Fibroblast of gingiva (primary cell): Measurements from ENCODE around the gene UBD.

Experiments used
- DNase-seq: peaks from one replicate; pipeline ENCODE4 v3.0.0-alpha.2; 2011; ENCODE audit warnings: low read depth

Gene UBD

GRCh38 chr6:29559524-29560287 lies at the start of gene UBD:
Gene UBD (minus strand): TSS chr6:29559732. CDS start chr6:29559701, 31 bp downstream.
- DNase-seq: no peak

DNA sequence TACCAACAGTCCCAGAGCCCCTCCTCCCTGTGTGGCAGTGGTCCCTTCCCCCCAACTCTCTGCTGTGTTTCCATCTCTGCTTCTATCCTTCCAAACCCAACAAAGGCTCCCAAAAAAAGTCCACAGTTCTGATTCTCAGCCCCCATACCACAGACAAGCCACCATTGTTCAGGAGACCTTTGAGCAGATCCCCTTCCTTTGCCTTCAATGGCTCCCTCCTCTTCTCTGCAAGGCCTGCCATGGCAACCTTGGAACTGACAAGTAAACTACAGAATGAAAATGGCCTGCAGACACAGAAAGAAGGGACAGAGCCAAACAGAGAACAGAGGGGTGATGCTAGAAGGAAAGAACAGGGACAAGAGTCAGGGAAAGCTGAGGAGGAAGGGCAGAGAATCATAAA lies 48.6 kb upstream of the UBD start:
- no peak for DNase-seq

- DNase-seq: no peak
These were observed 44.4 kb upstream of the UBD start for GRCh38 chr6:29603930-29604329.

- no peak for DNase-seq
These were observed 43.9 kb upstream of the UBD start for GRCh38 chr6:29603456-29603855.

GRCh38 chr6:29602564-29603361 lies 43.2 kb upstream of the UBD start:
- no peak for DNase-seq

DNA sequence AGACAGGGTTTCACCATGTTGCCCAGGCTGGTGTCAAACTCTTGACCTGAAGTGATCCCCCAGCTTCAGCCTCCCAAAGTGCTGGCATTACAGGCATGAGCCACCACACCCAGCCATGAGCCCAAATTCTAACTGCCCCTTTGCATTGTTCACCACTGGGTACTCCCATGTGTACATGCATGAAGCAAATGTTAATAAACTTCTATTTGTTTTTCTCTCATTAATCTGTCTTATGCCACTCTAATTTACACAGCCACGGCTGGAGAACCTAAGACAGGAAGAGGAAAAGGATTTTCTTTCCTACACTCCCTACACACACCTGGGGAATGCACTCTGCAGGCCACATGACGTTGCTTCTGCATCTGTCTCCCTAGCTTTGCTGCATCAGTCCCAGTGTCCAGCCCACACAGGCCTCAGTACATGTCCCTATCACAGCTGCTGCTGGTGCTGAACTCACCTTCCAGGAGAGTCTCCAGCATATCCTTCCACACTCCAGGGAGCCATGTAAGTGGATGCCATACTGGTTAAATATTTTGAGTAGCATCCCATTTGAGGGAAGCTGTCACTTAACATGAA lies 38.7 kb upstream of the UBD start:
- DNase-seq: no peak

GRCh38 chr6:29597184-29597583 lies 37.7 kb upstream of the UBD start:
- peak; percentile 38 for DNase-seq

DNA sequence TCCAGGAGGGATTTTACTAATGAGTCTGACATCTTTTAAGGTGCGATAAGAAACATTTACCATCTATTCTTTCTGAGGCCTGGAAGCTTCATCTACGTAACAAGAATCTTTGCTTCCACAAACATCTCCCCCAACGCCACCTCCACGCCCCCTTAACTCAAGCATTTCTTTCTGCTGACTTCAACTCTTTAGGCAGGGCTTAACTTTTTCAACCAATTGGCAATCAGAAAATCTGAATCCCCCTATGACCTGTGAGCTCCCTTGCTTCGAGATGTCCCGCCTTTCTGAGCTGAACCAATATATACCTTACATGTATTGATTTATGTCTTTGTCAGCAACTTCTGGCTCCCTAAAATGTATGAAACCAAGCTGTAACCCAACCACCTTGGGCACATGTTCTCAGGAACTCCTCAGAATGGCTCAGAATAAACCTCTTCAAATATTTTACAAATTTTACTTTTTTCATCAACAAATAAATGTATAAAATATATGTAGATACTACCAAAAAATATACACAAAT lies 36.9 kb upstream of the UBD start:
- DNase-seq: no peak

DNA sequence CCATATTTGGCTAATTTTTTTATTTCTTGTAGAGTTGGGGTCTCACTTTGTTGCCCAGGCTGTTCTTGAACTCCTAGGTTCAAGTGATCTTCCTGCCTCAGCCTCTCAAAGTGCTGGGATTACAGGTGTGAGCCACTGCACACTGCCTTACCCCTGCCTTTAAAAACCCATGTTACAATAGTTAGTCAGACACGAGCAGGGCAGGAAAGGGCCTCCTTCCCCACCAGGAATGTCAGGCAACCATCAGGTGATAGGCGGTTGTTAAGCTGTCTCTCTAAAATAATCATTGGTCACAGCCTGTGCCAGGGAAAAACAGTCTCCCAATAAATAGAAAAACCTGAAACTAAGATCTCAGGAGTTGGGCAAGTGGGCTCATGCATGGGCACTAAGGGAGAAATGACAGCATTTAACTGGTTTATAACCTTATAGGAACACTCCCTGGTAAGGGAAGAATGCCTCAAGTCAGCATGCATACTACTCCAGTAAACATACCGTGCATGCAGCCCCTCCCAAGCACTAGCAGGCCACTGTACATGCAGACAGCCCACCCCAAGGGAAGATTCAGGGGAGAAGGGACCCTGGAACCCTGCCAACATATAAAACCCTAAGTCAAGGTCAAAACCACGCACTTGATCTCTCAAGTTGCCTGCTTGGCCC lies 33.8 kb upstream of the UBD start:
- no peak for DNase-seq

DNA sequence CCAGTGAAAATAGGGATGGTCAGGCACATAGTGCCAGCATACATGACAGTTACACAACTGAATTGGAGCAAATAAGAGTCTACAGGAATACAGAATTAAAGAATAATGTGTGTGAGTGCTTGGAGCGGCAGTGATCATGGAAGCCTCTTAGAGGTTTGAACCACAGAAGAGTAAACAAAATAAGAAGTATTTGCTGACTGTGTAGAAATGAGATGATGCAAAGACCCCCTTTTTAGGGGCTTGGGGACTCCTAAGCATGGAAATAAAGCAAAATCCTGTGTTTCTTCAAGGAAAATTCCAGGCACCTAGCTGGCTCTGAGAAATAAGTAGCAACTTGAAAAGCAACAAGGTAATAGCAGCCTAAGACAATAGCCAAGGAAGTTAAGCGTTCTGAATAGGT lies 32.1 kb upstream of the UBD start:
- no peak for DNase-seq

GRCh38 chr6:29590218-29590808 lies 30.8 kb upstream of the UBD start:
- DNase-seq: no peak

GRCh38 chr6:29589423-29590048 lies 30.0 kb upstream of the UBD start:
- peak; percentile 39 for DNase-seq

DNA sequence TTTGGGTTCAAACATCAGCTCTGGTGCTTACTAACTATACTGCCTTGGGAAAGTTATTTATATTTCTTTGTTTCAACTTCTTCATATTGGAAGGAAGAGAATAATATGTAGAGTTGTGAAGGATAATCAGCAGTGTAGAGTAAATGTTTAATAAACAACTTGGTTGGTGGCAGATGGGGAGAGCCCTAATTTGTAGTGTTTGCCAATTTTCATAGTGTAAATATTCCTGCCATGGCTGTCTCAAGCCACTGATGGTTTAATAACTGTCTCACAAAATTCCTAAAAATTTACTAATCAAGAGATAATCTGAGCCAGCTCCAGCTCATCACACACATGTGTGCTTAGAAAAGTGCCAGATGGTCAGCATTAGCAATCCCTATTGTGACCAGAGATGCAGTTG lies 25.3 kb upstream of the UBD start, which contains the start of gene OR2H2:
OR2H2 (plus strand) TSS at position 301 of the 400 bp plus-strand sequence. CDS start 2,824 bp downstream, outside the sequence.
- DNase-seq: no peak

DNA sequence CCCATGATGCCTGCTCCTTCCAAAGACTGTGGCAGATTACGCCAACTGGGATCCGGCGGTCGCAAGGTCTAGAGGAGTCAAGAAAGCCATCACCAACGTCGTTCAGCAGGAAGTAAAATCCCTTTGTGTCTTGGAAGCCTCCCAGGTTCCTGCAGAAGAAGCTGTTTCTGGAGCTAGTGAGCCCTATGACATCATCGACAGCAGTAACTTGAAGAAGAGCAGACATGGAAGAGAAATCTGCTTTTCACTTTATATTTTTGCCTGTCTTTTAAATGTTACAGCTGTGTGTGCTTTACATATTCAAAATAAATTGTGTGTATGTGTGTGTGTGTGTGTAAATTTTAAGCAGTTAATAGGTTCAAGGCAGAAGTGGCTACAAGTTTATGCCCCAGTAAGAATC lies 18.0 kb upstream of the UBD start:
- no peak for DNase-seq

DNA sequence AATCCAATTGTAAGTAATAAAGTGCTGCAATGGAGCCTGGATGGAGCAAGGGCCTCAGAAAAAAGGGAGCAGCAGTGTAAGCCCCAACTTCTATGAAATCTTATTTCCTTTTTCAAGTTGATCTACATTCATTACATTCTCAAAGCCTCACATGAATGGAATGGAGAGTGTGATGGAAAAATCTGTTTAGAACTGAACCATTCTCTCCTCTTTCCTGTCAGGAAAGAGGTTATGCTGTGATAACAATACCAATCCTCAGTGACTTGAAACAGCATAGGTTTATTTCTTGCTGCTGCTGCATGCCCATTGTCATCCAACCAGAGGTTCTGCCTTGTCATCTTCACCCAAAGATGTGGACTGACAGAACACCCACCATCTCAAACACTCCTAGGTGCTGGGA lies 16.5 kb upstream of the UBD start:
- no peak for DNase-seq

GRCh38 chr6:29567991-29568390 lies 8.5 kb upstream of the UBD start:
- peak; percentile 74 for DNase-seq

- DNase-seq: peak; percentile 32
These were observed 8.0 kb upstream of the UBD start for GRCh38 chr6:29567541-29567940.

DNA sequence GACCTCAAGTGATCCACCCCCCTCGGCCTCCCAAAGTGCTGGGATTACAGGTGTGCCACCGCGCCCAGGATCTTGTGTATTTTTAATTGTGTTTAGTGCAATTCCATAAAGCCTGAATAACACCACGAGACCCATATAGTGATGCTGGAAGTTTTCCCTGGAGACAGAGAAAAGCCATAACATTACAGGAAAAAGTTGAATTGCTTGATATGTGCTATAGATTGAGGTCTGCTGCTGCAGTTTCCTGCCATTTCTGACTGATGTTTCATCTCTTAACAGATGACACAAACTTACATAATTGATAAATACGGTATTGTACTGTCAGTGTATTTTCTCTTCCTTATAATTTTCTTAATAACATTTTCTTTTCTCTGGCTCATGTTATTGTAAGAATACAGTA lies 7.3 kb upstream of the UBD start:
- DNase-seq: no peak

DNA sequence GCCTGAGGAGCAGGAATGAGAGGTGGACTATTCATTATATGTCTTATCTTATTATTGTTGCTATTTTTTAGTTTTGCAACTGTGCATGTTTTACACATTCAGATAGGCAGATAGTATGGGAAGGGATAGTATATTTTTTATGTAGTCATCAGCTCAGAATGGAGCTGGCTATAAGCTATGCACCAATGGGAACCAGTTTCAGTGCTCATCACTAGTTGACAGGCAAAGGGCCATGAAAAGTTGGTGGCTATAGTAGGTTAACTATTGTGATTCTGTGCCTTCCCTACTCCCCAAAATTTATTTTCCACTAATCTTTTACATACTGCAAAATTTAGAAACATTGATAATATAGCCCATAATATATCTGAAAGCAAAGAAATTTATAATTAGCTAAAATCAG lies 5.3 kb upstream of the UBD start:
- DNase-seq: no peak

GRCh38 chr6:29563435-29563965 lies 4.0 kb upstream of the UBD start:
- no peak for DNase-seq

GRCh38 chr6:29561606-29562181 lies 2.2 kb upstream of the UBD start:
- DNase-seq: no peak
